ENCODE measurements around the gene FAM216B. TPM values are rescaled to one million over a fixed set of nuclear protein-coding genes. Genes with fewer than 3 reads are reported as not detected.

The FAM216B gene
- total and polyA plus RNA-seq, 2 experiments from 2014 or later: 0.06 TPM; not detected in 1

DNA sequence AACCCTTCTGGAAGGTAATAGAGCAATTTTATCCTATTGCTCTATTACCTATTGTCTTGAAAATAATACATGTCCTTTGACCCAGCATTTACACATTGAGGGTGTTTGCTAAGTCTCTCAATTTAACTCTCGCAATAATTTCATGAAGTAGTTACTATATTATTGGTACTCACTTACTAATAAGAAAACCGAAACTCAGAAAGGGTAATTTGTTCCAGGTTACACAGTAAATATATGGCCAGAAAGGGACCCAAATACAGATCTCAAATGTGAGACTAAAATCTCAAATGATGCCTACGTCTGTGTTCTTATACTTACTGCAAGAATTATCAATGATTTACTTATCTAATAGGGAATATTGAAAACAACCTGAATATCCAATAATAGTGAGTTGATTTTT lies 29.7 kb upstream of the FAM216B start (continued):
- TF ChIP-seq, protein P1, sequence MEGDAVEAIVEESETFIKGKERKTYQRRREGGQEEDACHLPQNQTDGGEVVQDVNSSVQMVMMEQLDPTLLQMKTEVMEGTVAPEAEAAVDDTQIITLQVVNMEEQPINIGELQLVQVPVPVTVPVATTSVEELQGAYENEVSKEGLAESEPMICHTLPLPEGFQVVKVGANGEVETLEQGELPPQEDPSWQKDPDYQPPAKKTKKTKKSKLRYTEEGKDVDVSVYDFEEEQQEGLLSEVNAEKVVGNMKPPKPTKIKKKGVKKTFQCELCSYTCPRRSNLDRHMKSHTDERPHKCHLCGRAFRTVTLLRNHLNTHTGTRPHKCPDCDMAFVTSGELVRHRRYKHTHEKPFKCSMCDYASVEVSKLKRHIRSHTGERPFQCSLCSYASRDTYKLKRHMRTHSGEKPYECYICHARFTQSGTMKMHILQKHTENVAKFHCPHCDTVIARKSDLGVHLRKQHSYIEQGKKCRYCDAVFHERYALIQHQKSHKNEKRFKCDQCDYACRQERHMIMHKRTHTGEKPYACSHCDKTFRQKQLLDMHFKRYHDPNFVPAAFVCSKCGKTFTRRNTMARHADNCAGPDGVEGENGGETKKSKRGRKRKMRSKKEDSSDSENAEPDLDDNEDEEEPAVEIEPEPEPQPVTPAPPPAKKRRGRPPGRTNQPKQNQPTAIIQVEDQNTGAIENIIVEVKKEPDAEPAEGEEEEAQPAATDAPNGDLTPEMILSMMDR (conservative IDR thresholded peaks at IDR 0.05; ENCODE audit: low read depth in 2 of 2): no peak
- TF ChIP-seq STAT1 (IDR thresholded peaks at IDR 0.05; ENCODE audit: unreplicated experiment) (no peak), EZH2phosphoT487 (IDR thresholded peaks at IDR 0.05; ENCODE audit: unreplicated experiment) (no peak), POLR2AphosphoS5 (IDR thresholded peaks at IDR 0.05; ENCODE audit: low read depth) (no peak), ZNF114 (CRISPR knock-in tag; IDR thresholded peaks at IDR 0.05) (no peak), EZH2 (IDR thresholded peaks at IDR 0.05; ENCODE audit: low read depth, unreplicated experiment) (no peak)

DNA sequence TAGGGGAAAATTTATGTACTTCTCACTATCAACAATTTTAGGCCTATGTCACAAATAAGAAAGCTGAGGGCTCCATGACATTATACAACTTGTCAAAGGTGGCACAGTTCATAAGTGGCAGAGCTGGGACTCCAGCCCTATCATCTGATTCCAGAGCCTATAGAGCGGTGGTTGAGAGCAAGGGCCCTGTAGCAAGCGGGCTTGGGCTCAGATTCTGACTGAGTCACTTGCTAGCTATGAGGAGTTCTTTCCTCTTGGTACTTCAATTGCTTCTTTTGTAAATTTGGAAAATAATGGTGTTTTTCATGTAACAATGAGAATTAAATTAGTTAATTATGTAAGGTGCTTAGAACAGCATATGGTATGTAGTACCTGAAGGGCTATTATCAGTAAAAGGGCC lies 28.7 kb upstream of the FAM216B start:
- Histone ChIP-seq H3F3A (replicated peaks; ENCODE audit: low read depth) (no peaks in the 10 kb centered on the region), H3K4me3 (no peak overlapping the region), H2AFZ (peak overlapping the region; percentile 44), H3K36me3 (ENCODE audit: insufficient read depth) (no peaks in the 10 kb centered on the region), H3K9me2 (ENCODE audit: insufficient read depth) (peaks cover 10% of the 10 kb centered on the region), H3K4me2 (no peak overlapping the region), H3K27me3 (ENCODE audit: insufficient read depth) (no peaks in the 10 kb centered on the region), H4K20me1 (replicated peaks; ENCODE audit: insufficient read depth) (no peaks in the 10 kb centered on the region), H3K4me1 (ENCODE audit: insufficient read depth) (peaks cover 7% of the 10 kb centered on the region; the same call in 1 of the 2 replicates), H3K79me2 (replicated peaks; ENCODE audit: insufficient read depth) (no peaks in the 10 kb centered on the region), H3K27ac (ENCODE audit: low read depth) (no peak overlapping the region)
- Mint-ChIP-seq H3K27me3 (ENCODE audit: insufficient read depth, low read depth, poor library complexity) (peaks cover 4% of the 10 kb centered on the region), H3K4me1 (peaks cover 9% of the 10 kb centered on the region; the same call in 2 of the 3 replicates), H3K4me3 (no peak overlapping the region), H3K36me3 (ENCODE audit: low read depth) (no peaks in the 10 kb centered on the region), H3K27ac (no peak overlapping the region), H3K9me3 (no peaks in the 10 kb centered on the region)
- DNase-seq (ENCODE audit: low spot score) (no peak), ATAC-seq (no peak)
- TF ChIP-seq, protein P2, sequence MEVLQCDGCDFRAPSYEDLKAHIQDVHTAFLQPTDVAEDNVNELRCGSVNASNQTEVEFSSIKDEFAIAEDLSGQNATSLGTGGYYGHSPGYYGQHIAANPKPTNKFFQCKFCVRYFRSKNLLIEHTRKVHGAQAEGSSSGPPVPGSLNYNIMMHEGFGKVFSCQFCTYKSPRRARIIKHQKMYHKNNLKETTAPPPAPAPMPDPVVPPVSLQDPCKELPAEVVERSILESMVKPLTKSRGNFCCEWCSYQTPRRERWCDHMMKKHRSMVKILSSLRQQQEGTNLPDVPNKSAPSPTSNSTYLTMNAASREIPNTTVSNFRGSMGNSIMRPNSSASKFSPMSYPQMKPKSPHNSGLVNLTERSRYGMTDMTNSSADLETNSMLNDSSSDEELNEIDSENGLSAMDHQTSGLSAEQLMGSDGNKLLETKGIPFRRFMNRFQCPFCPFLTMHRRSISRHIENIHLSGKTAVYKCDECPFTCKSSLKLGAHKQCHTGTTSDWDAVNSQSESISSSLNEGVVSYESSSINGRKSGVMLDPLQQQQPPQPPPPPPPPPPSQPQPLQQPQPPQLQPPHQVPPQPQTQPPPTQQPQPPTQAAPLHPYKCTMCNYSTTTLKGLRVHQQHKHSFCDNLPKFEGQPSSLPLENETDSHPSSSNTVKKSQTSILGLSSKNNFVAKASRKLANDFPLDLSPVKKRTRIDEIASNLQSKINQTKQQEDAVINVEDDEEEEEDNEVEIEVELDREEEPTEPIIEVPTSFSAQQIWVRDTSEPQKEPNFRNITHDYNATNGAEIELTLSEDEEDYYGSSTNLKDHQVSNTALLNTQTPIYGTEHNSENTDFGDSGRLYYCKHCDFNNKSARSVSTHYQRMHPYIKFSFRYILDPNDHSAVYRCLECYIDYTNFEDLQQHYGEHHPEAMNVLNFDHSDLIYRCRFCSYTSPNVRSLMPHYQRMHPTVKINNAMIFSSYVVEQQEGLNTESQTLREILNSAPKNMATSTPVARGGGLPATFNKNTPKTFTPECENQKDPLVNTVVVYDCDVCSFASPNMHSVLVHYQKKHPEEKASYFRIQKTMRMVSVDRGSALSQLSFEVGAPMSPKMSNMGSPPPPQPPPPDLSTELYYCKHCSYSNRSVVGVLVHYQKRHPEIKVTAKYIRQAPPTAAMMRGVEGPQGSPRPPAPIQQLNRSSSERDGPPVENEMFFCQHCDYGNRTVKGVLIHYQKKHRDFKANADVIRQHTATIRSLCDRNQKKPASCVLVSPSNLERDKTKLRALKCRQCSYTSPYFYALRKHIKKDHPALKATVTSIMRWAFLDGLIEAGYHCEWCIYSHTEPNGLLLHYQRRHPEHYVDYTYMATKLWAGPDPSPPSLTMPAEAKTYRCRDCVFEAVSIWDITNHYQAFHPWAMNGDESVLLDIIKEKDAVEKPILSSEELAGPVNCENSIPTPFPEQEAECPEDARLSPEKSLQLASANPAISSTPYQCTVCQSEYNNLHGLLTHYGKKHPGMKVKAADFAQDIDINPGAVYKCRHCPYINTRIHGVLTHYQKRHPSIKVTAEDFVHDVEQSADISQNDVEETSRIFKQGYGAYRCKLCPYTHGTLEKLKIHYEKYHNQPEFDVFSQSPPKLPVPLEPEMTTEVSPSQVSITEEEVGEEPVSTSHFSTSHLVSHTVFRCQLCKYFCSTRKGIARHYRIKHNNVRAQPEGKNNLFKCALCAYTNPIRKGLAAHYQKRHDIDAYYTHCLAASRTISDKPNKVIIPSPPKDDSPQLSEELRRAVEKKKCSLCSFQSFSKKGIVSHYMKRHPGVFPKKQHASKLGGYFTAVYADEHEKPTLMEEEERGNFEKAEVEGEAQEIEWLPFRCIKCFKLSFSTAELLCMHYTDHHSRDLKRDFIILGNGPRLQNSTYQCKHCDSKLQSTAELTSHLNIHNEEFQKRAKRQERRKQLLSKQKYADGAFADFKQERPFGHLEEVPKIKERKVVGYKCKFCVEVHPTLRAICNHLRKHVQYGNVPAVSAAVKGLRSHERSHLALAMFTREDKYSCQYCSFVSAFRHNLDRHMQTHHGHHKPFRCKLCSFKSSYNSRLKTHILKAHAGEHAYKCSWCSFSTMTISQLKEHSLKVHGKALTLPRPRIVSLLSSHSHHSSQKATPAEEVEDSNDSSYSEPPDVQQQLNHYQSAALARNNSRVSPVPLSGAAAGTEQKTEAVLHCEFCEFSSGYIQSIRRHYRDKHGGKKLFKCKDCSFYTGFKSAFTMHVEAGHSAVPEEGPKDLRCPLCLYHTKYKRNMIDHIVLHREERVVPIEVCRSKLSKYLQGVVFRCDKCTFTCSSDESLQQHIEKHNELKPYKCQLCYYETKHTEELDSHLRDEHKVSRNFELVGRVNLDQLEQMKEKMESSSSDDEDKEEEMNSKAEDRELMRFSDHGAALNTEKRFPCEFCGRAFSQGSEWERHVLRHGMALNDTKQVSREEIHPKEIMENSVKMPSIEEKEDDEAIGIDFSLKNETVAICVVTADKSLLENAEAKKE (CRISPR knock-in tag; IDR thresholded peaks at IDR 0.05): no peak
- TF ChIP-seq NANOG (IDR thresholded peaks at IDR 0.05; ENCODE audit: borderline replicate concordance) (no peak), EZH2phosphoT487 (IDR thresholded peaks at IDR 0.05; ENCODE audit: unreplicated experiment) (no peak), ZNF331 (CRISPR knock-in tag; IDR thresholded peaks at IDR 0.05; ENCODE audit: low read depth) (no peak), CREB1 (CRISPR knock-in tag; IDR thresholded peaks at IDR 0.05; ENCODE audit: low read depth) (no peak), EZH2 (IDR thresholded peaks at IDR 0.05; ENCODE audit: low read depth, unreplicated experiment) (no peak), JUNB (IDR thresholded peaks at IDR 0.05; ENCODE audit: unreplicated experiment) (no peak), ZNF114 (CRISPR knock-in tag; IDR thresholded peaks at IDR 0.05) (no peak)
- TF ChIP-seq, protein P3, sequence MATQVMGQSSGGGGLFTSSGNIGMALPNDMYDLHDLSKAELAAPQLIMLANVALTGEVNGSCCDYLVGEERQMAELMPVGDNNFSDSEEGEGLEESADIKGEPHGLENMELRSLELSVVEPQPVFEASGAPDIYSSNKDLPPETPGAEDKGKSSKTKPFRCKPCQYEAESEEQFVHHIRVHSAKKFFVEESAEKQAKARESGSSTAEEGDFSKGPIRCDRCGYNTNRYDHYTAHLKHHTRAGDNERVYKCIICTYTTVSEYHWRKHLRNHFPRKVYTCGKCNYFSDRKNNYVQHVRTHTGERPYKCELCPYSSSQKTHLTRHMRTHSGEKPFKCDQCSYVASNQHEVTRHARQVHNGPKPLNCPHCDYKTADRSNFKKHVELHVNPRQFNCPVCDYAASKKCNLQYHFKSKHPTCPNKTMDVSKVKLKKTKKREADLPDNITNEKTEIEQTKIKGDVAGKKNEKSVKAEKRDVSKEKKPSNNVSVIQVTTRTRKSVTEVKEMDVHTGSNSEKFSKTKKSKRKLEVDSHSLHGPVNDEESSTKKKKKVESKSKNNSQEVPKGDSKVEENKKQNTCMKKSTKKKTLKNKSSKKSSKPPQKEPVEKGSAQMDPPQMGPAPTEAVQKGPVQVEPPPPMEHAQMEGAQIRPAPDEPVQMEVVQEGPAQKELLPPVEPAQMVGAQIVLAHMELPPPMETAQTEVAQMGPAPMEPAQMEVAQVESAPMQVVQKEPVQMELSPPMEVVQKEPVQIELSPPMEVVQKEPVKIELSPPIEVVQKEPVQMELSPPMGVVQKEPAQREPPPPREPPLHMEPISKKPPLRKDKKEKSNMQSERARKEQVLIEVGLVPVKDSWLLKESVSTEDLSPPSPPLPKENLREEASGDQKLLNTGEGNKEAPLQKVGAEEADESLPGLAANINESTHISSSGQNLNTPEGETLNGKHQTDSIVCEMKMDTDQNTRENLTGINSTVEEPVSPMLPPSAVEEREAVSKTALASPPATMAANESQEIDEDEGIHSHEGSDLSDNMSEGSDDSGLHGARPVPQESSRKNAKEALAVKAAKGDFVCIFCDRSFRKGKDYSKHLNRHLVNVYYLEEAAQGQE (IDR thresholded peaks at IDR 0.05; ENCODE audit: unreplicated experiment): no peak

Data from GM23338 (cell line).